IPS DF 19.7 (cell line): ENCODE measurements around the gene SNAP25.

Experiments used
- DNase-seq: peaks from one replicate; pipeline ENCODE4 v3.0.0-alpha.2; 2013; ENCODE audit warnings: low read depth, low spot score

SNAP25 gene

DNA sequence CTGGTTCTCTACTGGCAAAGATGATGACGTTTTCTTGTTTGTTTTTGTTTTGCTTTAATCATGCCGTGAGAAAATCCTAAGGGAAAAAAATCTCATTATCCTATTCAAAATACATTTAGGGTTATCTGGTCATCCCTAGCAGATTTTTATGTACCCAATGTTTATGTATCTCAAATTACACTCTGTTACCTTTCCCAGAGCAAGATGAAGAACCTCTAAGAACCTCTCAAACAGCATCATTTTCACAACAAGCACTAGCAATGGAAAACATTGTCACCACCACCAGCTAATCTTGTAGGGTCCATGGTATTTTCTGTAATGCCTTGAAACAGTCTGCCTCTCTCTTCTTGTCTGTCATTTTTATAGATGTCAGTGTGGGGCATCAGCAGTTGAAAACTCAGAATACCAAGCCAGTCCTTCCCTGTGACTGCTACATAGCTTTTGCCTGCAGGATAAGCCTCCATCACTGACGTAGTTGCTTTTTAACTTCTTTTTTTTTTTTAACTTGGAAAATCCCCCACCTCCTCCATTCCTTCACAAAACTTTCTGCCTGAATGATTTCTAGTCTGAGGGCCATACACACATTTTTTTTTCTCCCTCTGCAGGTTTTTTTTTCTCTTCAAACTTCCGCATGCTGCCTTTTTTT is 2.4 kb upstream of the SNAP25 start:
- DNase-seq = no peak

DNA sequence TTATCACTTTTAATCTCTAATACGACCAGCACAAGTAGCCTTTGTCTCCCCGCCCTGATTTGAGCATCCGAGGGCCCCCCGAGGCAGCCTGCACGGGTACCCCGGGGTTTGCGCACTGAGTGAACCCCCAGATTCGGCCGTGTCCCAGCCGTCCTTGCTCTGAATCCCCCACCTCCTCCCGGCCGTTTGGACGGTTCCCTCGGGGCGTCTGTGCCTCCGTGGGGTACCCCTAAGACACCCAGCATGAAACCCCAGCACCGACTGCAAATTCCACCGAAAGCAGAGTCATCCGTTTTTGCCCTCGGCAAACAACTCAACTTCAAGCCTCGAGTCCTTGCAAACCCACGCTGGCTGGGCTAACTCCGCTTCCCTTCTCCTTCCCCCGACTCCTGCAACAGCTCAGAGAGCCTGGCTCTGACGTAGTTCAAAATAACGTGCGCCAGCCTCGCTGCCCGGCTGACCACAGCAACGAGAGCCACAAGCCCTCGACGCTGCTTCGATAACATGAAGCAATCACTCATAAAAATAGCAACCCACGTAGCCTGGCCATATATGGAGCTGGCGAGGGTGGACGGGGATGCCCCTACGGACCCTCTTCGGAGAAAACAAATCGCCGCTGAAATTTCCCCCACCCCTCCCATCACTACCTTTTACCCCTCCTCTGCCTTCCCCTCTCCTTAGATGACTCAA is 764 bp upstream of the SNAP25 start:
- DNase-seq = no peak

DNA sequence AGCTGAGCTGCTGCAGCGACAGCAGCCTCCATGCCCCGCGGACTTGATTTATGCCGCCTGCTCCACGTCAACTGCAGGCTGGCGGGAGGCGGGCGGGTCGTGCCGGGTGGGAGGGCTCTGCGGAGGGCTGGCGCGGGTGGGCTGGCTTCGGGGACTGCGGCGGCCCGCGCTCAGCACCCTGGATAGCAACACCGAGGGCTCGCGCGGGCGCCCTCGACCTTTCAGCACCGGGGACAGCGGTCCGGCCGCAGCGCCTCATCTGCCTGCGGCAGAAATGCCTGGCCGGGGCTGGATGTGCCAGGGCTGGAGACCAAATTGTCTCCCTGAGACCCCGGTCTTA is 792 bp downstream of the SNAP25 start:
- no peak for DNase-seq

DNA sequence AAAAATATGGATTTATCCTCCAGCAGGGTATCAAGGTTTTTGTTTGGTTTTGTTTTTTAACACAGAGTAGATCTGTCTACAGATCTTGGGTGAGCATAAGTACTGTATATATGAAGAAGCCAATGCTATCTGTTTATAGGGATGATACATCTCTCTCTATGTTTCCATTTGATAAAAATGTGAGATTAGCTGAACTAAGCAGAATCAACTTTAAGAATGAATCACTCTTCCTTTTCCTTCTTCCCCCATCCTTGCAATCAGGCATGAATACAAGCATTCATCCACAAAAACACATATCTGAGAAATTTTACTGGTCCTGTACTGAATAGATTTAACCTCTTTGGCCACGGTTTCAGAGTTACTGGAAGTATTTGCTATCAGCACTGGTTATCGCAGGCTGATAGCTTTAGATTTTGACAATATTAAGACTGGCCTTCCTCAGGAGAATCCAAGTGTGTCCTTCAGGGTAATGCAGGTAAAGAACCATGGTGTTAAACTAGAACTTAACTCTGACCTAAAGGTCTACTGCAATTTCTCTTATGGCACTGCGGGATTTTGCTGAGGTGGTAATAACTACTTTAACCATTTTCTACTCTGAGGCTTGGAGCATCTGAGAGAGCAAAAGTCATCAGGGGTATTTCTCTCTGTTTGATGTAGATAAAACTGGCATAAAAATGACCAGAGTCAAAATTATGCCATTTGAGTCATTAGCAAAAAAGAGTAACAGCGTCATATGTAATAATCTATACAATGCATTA is 1.5 kb downstream of the SNAP25 start:
- DNase-seq = no peak

DNA sequence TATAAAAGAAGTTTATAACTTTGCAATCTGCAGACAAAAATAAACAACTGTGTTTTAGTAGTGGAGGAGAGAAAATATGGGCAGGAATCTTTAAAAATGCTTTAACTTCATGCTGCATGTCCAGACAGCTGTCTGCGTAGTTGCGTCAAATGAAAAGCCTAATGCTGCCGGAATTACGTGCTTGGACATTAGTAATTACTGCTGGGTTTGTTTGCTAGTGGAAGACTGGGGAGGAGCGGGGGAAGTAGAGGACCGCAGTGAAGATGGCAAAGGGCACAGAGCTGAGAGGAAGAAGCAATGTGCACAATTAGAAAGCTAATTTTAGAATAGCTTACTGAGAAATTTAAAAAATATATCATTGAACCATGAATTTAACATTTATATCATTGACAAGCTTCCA is 2.4 kb downstream of the SNAP25 start:
- DNase-seq = no peak

DNA sequence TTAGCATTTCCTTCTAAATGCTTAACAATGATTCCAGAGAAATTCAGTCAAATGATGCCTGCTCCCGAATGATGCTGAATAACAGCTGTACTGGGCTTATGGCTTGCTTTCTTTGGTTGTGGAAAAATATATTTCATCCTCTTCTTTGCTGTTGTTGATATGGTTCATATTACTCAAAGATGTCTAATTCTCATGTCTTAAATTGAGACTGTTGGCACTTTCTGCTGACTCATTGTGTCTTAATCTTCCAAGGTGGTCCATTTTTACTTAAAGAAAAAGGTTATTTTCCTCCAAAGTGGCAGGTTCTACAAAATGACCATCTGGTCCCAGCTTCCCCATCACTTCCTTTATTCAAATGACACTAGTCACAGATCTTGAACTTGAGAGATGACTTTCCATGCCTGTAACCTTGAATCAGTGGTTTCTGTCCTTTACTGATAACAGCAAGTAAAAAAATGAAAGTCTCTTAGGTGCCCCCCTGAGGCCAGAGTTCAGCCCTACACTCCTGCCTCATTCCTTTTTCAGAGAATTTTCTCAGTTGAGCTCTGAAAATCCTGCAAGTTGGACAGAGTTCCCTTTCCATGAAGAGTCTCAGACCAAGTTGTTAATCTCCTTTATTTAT is 6.9 kb downstream of the SNAP25 start:
- no peak for DNase-seq

DNA sequence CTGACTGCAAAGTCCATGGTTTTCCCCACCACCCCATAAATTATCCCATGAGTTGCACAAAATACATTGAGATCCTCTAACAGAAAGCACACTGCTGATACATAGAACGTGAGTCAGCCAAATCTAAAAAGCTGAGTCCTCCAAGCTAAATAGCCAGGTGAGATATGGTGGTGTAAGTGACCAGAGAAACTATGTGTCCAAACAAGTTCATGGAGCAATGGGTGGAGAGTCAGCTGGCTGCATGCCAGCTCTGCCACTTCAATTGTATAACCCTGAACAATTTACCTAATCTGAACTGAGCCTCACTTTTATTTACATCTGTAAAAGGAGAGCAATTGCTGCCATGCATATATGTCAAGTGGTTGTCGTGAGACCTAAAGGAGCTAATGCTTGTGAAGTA is 9.7 kb downstream of the SNAP25 start:
- no peak for DNase-seq

DNA sequence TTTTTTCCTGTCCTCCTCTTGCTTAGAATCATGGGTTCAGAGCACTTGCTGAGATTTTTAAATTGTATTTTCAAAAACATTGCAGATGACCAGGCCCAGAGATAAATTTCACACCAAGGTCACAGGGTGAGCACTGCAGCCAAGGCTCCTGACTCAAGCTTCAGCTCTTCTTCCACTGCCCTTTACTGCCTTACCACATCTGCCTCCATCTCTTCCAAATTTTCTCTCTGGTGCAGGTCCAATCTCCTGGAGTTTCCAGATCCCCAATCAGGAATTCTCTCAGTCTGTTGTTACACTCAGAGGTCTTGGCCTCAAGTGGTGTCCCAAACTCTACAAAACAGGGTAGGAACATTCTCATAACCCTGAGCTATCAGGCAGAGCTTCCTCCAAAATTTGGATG is 12.7 kb downstream of the SNAP25 start:
- DNase-seq = no peak

DNA sequence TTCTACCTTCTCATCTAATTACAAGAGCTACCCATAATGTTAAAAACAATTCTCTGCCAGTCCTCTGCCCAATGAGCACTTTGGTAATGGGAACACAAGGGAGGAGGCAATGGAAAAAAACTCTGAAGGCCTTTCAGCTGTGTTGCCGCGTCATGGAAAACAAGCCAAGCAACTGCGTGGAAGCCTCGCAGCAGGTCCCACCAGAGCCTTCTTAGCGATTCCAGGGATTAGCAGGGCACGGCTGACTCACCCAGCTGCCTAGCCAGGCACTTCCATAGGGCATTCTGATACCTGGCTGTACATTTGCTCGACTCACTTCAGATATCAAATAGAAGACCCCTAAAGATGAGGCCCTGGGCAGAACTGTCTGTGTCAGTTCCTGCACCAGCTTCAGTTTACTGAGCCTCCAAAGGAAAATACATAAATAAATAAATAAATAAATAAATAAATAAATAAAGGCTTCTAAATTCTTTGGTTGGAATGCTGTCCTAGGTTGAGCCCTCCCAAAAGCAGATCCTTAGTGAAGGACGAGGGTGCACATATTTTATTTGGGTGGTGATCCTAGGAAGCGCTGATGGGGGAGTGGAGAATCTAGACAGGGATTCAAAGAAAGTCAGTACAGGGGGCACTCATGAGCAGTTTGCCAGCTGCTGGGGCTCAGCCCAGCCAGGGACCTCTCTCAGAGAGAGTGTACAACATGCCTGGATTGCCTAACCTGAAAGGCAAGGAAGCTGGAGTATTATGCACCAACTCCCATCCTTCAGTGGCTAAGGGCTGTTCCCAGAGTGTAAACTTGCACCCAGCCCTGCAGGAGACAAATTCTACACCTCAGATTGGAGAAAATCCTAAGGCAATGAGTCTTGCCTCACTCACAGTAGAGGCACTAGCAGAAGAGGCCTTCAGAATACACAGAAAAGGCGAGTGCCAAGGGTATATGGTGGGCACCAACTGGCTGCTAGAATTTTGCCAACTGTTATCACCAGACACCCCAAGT is 18.2 kb downstream of the SNAP25 start:
- no peak for DNase-seq

DNA sequence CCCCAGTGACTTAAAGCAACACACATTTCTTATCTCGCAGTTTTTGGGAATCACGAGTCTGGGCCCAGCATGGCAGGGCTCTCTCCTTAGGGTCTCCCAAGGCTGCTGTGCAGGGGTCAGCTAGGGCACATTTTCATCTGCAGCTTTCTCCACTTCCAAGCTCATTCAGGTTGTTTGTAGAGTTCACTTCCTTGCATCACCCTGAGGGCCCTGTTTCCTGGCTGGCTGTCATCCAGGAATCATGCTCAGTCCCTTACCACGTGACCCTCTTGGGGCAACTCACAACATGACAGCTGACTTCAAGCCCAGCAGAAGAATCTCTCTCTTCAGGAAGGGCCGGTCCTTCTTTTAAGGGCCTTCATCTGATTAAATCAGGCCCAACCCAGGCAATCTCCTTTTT is 21.3 kb downstream of the SNAP25 start:
- no peak for DNase-seq

DNA sequence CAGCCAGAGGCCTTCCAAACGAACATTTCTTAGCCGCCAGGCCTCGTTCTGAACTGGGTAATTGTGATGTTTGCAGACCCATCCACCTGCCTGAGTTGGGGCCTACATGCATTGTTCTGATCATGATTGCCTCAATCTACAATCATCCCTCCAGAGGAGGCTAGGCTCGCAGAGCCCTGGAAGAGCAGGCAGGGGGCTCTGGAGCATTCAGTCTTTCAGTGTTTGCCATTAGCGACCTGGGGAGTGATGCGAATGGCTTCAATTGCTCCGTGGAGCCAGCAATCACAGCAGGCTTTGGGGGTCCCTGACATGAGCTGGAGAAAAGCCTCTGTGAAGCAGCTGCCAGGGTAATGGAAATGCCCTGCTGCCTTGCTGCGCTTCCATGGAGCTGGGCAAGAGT is 22.0 kb downstream of the SNAP25 start:
- DNase-seq = no peak

DNA sequence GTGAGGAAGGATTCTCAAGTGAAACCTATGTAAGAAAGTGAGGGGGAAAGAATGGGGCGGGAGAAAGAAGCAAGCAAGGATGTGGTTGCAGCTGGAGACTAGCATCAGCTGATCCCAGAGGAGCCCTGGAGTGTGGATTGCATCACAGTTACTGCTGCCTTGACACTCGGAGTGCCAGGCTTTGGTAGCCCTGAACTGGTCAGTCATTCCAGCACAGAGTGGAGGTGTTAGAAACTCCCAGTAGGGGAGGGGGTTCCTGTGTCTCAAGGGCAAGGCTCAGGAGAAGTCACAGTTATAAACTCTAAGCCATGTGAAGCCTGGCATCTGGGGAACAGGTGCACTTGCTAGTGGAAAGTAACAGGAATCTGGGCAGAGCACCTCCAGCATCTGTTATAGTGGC is 23.5 kb downstream of the SNAP25 start:
- no peak for DNase-seq

DNA sequence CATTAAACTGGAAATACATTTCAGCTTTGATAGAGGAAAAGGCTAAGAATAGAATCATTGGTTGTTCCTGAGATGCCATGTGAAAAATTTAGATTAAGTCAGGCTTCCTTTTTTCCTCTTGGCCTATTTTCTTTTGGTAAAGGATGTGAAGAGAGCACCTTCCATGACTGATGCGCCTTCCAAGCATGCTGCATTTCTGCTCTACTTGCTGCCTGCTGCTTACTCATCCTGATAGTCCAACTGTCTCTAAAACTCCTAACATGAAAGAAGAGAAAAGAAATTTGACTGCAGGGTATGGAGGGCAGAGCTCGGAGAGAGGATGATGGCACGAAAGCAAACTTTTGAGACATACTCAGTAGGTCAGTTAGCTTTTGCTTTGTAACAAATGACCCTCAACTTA is 28.8 kb downstream of the SNAP25 start:
- no peak for DNase-seq

DNA sequence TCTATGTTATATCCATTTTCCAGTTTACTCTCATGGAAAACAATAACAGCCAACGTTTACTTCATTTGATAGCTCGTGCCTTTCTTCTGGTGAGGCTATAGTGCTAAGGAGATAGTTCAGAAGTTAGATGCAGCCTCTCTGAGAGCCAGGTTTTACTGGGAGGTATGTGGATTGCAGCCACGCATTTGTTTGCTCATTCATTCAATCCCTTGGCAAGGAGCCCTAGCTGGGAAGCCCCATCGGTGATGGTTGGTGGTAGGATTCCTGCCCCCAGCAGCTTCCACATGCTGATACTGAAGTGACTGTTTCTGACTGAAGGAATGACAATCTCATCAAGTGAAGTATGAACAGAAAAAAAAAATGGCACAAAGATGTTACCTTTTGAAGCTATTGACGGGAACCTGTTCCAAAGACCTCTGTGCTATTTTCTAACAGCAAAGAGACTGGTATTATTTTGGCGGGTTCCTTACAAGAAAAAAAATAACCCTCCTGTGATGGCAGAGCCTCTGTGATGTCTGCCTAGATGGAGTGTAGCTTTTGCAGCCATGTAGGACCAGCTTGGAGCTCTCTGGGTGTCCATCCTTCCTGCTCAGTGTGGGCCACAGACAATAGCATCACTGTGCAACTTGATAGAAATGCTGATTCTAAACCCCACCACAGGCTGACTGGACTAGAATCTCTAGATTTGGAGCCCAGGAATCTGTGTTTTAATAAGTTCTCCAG is 30.6 kb downstream of the SNAP25 start:
- peak; percentile 3 for DNase-seq

DNA sequence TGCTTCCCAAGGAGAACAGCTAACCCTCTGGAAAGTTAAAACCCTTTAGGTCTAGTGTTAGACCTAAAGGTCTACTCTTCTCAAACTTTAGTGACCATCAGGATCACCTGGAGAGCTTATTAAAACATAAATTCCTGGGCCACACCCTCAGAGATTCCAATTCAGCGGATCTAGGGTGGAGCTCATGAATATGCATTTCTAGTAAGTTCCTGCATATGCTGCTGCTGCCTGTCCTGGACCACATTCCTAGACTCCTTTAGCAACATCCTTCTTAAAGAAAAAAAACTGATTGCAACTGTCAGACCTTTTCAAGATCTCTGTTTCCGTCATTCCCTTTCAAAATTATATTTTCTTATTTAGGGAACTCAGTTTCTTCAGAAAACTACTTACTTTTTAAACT is 31.2 kb downstream of the SNAP25 start:
- DNase-seq = peak; percentile 5

DNA sequence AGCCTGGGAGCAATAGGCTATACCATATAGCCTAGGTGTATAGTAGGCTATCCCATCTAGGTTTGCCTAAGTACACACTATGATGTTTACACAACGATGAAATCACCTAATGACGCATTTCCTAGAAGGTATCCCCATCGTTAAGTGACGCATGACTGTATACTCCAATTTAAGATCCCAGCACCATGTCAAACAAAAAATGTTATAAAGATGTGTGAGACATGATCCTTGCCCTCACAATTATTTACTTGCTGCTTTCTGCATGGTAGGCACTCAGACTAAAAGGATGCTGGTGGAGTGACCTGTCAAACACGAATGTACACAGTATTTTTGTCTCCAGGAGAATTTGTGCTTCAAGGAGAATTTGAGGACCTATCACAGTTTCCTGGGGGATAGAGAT is 32.3 kb downstream of the SNAP25 start:
- DNase-seq = no peak

DNA sequence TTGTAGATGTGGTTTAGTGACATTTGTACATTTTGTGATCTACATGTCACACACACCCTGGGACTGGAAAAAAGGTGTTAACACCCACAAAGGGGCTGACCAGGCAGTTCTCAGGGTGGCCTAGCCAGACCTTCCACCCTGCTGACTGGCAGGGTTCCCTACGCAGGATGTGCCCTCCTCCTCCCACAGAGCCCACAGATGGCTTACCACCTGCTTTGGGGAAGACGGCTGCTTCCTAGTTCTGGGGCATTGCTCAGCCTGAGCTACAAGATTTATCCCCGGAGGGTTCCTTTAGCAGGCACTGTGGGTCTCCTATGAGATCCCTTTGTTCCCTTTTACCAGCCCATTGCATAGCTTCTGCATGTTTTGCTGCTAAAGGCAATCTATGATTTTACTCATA is 35.1 kb downstream of the SNAP25 start:
- no peak for DNase-seq

DNA sequence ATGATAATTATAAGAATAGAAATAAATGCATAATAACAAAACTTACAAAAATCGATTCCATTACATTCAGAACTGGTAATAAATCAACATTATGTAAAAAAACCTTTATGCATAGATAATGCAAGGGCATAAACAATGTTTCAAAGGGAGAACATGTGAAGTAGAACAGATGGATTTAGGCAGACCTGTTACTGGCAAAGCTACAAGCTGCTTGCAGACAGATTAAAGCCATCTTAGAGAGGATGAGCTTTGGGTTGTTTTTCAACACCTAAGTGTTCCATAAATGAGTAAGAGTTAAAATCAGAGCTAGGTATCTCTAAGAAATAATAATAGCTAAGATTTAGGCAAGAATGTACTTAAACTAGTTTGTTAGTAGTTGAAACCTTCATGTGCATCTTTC is 37.2 kb downstream of the SNAP25 start:
- DNase-seq = no peak

DNA sequence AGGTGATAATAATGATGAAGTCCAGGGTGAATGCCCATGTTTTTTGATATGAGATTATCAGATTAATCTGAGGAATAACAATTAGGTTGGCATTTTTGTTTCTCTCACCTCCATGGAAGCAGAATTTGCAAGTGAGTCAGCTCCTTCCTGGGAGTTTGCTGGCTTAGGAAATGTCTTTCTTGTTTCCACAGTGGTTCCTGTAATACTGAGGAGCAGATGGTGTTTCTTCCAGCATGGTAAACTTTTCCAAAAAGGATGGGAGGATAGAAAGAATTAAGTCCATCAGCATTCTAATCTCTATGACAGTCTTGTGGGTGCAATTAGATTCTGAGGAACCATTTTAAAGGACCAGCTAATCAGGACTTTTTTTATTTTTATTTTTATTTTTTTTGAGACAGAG is 40.5 kb downstream of the SNAP25 start:
- no peak for DNase-seq

DNA sequence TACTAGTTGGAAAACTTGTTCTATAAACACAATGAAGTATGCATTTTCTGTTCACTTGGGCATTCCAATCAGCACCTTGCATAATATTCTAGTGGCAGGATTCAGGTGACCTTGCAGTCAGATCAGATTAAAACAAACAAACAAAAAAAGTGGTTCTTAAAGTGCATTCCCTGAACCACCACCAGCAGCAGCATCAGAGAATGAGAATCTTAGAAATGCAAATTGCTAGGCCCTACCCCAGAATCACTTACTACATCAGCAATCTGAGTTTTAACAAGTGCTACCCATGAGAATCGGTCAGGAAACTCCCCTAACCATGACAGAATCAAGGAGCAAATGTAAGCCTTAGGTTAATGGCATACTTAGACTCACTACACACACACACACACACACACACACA is 41.7 kb downstream of the SNAP25 start:
- no peak for DNase-seq

DNA sequence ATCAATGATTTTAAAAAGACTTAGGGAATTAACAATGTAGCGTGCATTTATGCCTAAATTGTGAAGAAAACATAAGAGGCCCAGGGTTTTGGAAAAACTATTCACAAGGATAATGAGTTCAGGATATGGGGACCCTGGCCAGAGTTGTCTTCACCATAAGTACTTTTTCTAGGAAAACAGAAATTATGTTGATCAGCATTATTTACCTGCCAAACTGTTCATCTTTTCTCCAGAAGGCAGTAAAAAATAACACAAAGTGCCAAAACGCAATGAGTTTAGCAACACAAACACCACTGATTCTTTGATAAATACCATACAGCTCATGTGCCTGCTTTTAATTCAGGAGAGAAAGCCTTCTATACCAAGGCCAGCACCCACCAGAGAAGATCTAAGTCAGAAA is 43.1 kb downstream of the SNAP25 start:
- no peak for DNase-seq
